Activated T-cell treated with anti-CD3 and anti-CD28 coated beads for 1 hour (primary cell): Measurements from ENCODE around the gene MVK.

Experiments
- DNase-seq: peaks from one replicate; pipeline ENCODE4 v3.0.0-alpha.2; 2020; ENCODE audit warnings: low read depth

The MVK gene

GRCh38 chr12:109573029-109573913, at the start of gene MVK, which contains the start of gene MMAB:
TSS of gene MVK (plus strand) at chr12:109573794. CDS start at chr12:109574823, 1,029 bp downstream.
TSS of gene MMAB (minus strand) at chr12:109573504. CDS start at chr12:109573480, 24 bp downstream.
- peak; percentile 95 for DNase-seq

GRCh38 chr12:109524466-109525278, 48.9 kb upstream of the MVK start:
- no peak for DNase-seq

- DNase-seq = no peak
These were observed 48.4 kb upstream of the MVK start for GRCh38 chr12:109525279-109525585.

- DNase-seq = no peak
These were observed 46.0 kb upstream of the MVK start for GRCh38 chr12:109527489-109528123.

GRCh38 chr12:109529691-109530640, 43.6 kb upstream of the MVK start:
- no peak for DNase-seq

GRCh38 chr12:109531411-109531810, 42.2 kb upstream of the MVK start:
- DNase-seq = no peak

GRCh38 chr12:109532721-109533486, 40.7 kb upstream of the MVK start:
- no peak for DNase-seq

- no peak for DNase-seq
These were observed 40.2 kb upstream of the MVK start for GRCh38 chr12:109533487-109533740.

GRCh38 chr12:109534456-109534855, 39.1 kb upstream of the MVK start:
- DNase-seq = no peak

- DNase-seq = no peak
These were observed 38.2 kb upstream of the MVK start for GRCh38 chr12:109535231-109535862.

GRCh38 chr12:109535863-109536250, 37.7 kb upstream of the MVK start:
- DNase-seq = no peak

GRCh38 chr12:109537136-109537535, 36.5 kb upstream of the MVK start:
- no peak for DNase-seq

GRCh38 chr12:109538191-109538863, 35.3 kb upstream of the MVK start:
- DNase-seq = no peak

- DNase-seq = no peak
These were observed 34.1 kb upstream of the MVK start for GRCh38 chr12:109539508-109539907.

- DNase-seq = no peak
These were observed 32.8 kb upstream of the MVK start for GRCh38 chr12:109540526-109541412.

GRCh38 chr12:109541413-109541726, 32.2 kb upstream of the MVK start:
- no peak for DNase-seq

GRCh38 chr12:109542014-109542413, 31.6 kb upstream of the MVK start:
- no peak for DNase-seq

- DNase-seq = no peak
These were observed 30.7 kb upstream of the MVK start for GRCh38 chr12:109542876-109543275.

- DNase-seq = no peak
These were observed 28.6 kb upstream of the MVK start for GRCh38 chr12:109544955-109545531.
